NT2/D1 (cell line): ENCODE data around the gene IGFBP1.

Experiments used
- DNase-seq: peaks from one replicate; pipeline ENCODE4 v3.0.0-alpha.2; 2011; ENCODE audit warnings: low read depth, low spot score
- H3K27me3 ChIP-seq: 2 replicates; pipeline ENCODE4 v1.6.0; 2011; ENCODE audit warnings: mild to moderate bottlenecking; ENCODE audit not compliant: insufficient read length, insufficient read depth
- H3K36me3 ChIP-seq: 2 replicates; pipeline ENCODE4 v1.6.1; 2011; ENCODE audit warnings: mild to moderate bottlenecking, low read length, mixed read lengths; ENCODE audit not compliant: insufficient read depth, insufficient read length
- H3K4me1 ChIP-seq: 2 replicates; pipeline ENCODE4 v1.5.1; 2011; ENCODE audit not compliant: insufficient read depth, insufficient read length
- H3K4me3 ChIP-seq: 2 replicates; pipeline ENCODE4 v1.5.1; 2011; ENCODE audit warnings: low read depth; ENCODE audit not compliant: insufficient read length
- H3K9ac ChIP-seq: 2 replicates; pipeline ENCODE4 v1.6.0; 2011; ENCODE audit warnings: low read depth; ENCODE audit not compliant: insufficient read length
- H3K9me3 ChIP-seq: 2 replicates; pipeline ENCODE4 v1.5.1; 2011; ENCODE audit warnings: mild to moderate bottlenecking, low read length; ENCODE audit not compliant: insufficient read depth
- SUZ12 ChIP-seq: IDR thresholded peaks from 2 replicates; pipeline ENCODE4 v1.6.1; 2011; ENCODE audit not compliant: insufficient read length, insufficient read depth; ENCODE audit errors: extremely low read depth
- YY1 ChIP-seq: IDR thresholded peaks from 2 replicates; pipeline ENCODE4 v1.6.1; 2011; ENCODE audit not compliant: insufficient read length, insufficient read depth
- ZNF274 ChIP-seq: IDR thresholded peaks from 2 replicates; pipeline ENCODE4 v1.6.1; 2011; ENCODE audit warnings: mild to moderate bottlenecking, low read depth, low read length

Gene IGFBP1

GRCh38 chr7:45874408-45875131 lies 13.7 kb upstream of the IGFBP1 start:
- H3K36me3 ChIP-seq: no peaks in the 10 kb centered on the region

GRCh38 chr7:45876519-45876918 lies 11.8 kb upstream of the IGFBP1 start:
- Histone ChIP-seq H3K9me3 (peaks cover 48% of the 10 kb centered on the region), H3K36me3 (no peaks in the 10 kb centered on the region), H3K4me3 (no peak overlapping the region), H3K27me3 (no peaks in the 10 kb centered on the region), H3K9ac (no peak overlapping the region), H3K4me1 (no peaks in the 10 kb centered on the region)
- DNase-seq: no peak
- TF ChIP-seq SUZ12 (no peak), ZNF274 (no peak), YY1 (no peak)

More at GRCh38 chr7:45874408-45875131, 13.7 kb upstream of the IGFBP1 start:
- Histone ChIP-seq H3K9me3 (peaks cover 39% of the 10 kb centered on the region), H3K4me1 (no peaks in the 10 kb centered on the region), H3K9ac (no peak overlapping the region), H3K4me3 (no peak overlapping the region), H3K27me3 (no peaks in the 10 kb centered on the region)
- no peak for DNase-seq
- no peak for TF ChIP-seq SUZ12

DNA sequence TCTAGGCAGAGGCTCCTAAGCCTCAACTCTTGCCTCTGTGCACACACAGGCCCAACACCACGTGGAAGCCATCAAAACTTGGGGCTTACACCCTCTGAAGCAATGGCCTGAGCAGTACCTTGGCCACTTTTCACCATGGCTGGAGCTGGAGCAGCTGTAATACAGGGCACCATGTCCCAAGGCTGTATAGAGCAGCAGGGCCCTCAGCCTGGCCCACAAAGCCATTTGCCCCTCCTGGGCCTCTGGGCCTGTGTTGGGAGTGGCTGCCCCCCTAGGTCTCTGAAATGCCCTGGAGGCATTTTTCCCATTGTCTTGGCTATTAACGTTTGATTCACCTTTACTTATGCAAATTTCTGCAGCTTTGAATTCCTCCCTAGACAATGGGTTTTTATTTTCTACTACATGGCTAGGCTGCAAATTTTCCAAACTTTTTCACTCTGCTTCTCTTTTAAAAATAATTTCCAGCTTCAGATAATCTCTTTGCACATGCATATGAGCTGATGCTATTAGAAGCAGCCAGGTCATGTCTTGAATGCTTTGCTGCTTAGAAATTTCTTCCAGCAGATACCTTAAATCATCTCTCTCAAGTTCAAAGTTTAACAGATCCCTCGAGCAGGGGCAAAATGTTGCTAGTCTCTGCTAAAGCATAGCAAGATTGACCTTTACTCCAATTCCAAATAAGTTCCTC lies 9.7 kb upstream of the IGFBP1 start:
- Histone ChIP-seq H3K9me3 (peaks cover 48% of the 10 kb centered on the region), H3K36me3 (no peaks in the 10 kb centered on the region), H3K4me3 (no peak overlapping the region), H3K4me1 (no peaks in the 10 kb centered on the region), H3K27me3 (no peaks in the 10 kb centered on the region), H3K9ac (no peak overlapping the region)
- DNase-seq: peak; percentile 30
- no peak for TF ChIP-seq YY1
- no peak for TF ChIP-seq SUZ12
- no peak for TF ChIP-seq ZNF274

DNA sequence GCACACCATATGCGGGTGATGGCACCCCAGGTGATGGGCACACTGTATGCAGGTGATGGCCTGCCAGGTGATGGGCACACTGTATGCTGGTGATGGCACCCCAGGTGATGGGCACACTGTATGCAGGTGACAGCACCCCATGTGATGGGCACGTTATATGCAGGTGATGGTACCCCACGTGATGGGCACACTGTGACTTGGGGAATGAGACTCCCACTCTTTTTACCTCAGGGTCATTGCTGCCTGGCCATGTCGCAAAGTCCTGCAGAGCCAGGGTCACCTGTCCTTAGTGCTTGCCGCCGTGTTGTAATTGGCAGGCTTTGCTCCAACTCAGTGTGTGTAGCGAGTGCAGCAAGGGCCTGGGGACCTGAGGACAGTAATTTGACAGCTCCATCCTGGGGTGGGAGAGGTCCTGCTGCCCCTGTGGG lies 7.8 kb upstream of the IGFBP1 start:
- Histone ChIP-seq H3K9ac (no peak overlapping the region), H3K36me3 (no peaks in the 10 kb centered on the region), H3K4me3 (no peak overlapping the region), H3K27me3 (peaks cover 2% of the 10 kb centered on the region), H3K9me3 (peaks cover 48% of the 10 kb centered on the region), H3K4me1 (no peaks in the 10 kb centered on the region)
- no peak for DNase-seq
- no peak for TF ChIP-seq SUZ12
- TF ChIP-seq YY1: no peak
- TF ChIP-seq ZNF274: no peak

- peaks cover 2% of the 10 kb centered on the region for H3K27me3 ChIP-seq
- DNase-seq: no peak
- TF ChIP-seq ZNF274 (no peak), YY1 (no peak), SUZ12 (no peak)
- peaks cover 42% of the 10 kb centered on the region for H3K9me3 ChIP-seq
- no peaks in the 10 kb centered on the region for H3K4me1 ChIP-seq
- H3K9ac ChIP-seq: no peak overlapping the region
- H3K4me3 ChIP-seq: no peak overlapping the region
- no peaks in the 10 kb centered on the region for H3K36me3 ChIP-seq
Observed at GRCh38 chr7:45881280-45881758, 7.0 kb upstream of the IGFBP1 start.

DNA sequence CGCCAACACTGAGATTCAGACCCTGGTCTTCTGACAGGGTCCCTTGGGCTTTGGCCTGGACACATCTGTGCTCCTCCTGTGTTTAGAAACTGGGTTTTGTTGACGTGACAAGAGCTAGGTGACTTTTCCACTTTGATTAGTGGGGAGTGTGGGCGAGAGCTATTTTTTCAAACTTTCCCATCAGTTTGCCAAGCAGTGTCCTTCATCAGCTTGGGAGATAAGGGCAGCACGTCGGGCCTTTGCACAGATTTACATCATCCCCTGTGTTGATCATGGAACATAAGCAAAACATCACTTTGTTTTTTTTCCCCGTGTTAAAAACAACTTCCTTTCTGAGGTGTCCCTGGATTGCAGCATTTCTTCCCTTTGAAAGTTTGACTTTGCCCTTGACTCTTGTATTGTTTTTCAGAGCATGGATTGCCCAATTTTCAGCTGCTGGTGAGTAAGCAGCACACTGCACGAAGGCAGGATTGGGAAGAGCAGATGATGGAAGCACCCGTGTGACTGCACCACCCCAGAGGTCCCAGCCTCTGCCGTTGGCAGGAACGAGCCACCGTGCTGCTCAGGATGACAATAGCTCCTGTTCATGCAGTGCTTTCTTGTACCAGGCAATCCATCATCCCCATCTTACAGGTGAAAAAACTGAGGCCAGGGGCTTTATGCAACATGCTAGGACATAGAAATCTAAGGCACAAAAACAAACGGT lies 6.4 kb upstream of the IGFBP1 start:
- Histone ChIP-seq H3K27me3 (peaks cover 4% of the 10 kb centered on the region), H3K36me3 (no peaks in the 10 kb centered on the region), H3K9ac (no peak overlapping the region), H3K4me1 (no peaks in the 10 kb centered on the region), H3K4me3 (no peak overlapping the region), H3K9me3 (peaks cover 36% of the 10 kb centered on the region)
- DNase-seq: no peak
- no peak for TF ChIP-seq SUZ12
- TF ChIP-seq YY1: no peak
- TF ChIP-seq ZNF274: no peak

GRCh38 chr7:45882465-45882810 lies 5.8 kb upstream of the IGFBP1 start:
- TF ChIP-seq YY1: no peak
- Histone ChIP-seq H3K4me3 (no peak overlapping the region), H3K27me3 (peaks cover 9% of the 10 kb centered on the region), H3K4me1 (no peaks in the 10 kb centered on the region), H3K36me3 (no peaks in the 10 kb centered on the region), H3K9ac (no peak overlapping the region), H3K9me3 (peaks cover 31% of the 10 kb centered on the region)
- no peak for DNase-seq
